Uterus (tissue), 4 donors: ENCODE data around the gene CRELD2. TPM values are rescaled to one million over a fixed set of nuclear protein-coding genes. Genes with fewer than 3 reads are reported as not detected.

Experiments used
- DNase-seq, 2 donors: peaks; one replicate each; pipeline ENCODE4 v3.0.0-alpha.2; 2019 to 2020
- H3K27ac ChIP-seq, 2 donors: fragments of 200-600 bp; sonication (generic); 1 replicate in 1 of 2; 2 replicates in 1 of 2; pipeline ENCODE4 v1.5.1; 2016 to 2018
- H3K27me3 ChIP-seq, 2 donors: fragments of 200-600 bp; sonication (generic); one replicate each; pipeline ENCODE4 v1.5.1; 2018 to 2019; ENCODE audit warnings: control low read depth in 1 of 2
- H3K36me3 ChIP-seq, 2 donors: fragments of 200-600 bp; sonication (generic); one replicate each; pipeline ENCODE4 v1.5.1; 2019; ENCODE audit warnings: control low read depth in 1 of 2
- H3K4me1 ChIP-seq, 2 donors: fragments of 200-600 bp; sonication (generic); one replicate each; pipeline ENCODE4 v1.5.1; 2018 to 2019; ENCODE audit warnings: control low read depth in 1 of 2
- H3K4me3 ChIP-seq, 2 donors: fragments of 200-600 bp; sonication (generic); 1 replicate in 1 of 2; 2 replicates in 1 of 2; pipeline ENCODE4 v1.5.1; 2018 to 2019; ENCODE audit warnings: mild to moderate bottlenecking in 1 of 2
- H3K9me3 ChIP-seq, 2 donors: fragments of 200-600 bp; sonication (generic); one replicate each; pipeline ENCODE4 v1.5.1; 2019; ENCODE audit warnings: control low read depth in 1 of 2
- POLR2A ChIP-seq, 2 donors: fragments of 450-650 bp; IDR thresholded peaks; one replicate each; pipeline ENCODE4 v1.6.1; 2016; ENCODE audit warnings: antibody characterized with exemption in 2 of 2, mild to moderate bottlenecking in 1 of 2, moderate library complexity in 1 of 2
- intact Hi-C: fragments of 100-400 bp; cut with DNase I; formaldehyde crosslinking; loops from one replicate; pipeline ENCODE4 v1.15.1; 2023; ENCODE audit warnings: low total_unique reads
- total RNA-seq, 4 donors: library from RNA; depleted of rRNA in 3 of 4; stranded (reverse); fragments of >200 nt in 3 of 4; gene quantifications; one replicate each; pipeline versions ENCODE4 v1.1.0 to v1.2.4, GENCODE V29; 2014 to 2023
- TF ChIP-seq, protein P1 (sequence below), 4 experiments: fragments of 200-600 bp in 2 of 4; fragments of 450-650 bp in 2 of 4; sonication (generic) in 2 of 4; IDR thresholded peaks; one replicate each; pipeline ENCODE4 v1.5.1; 2016 to 2019; ENCODE audit warnings: antibody characterized with exemption in 4 of 4, mild to moderate bottlenecking in 2 of 4, moderate library complexity in 1 of 4
- donor health status: DM: yes; HTN: yes; CAD: no.

The CRELD2 gene
- total RNA-seq, 4 donors from 2014 or later: 3.6 to 37.0 (median 14.6) TPM

DNA sequence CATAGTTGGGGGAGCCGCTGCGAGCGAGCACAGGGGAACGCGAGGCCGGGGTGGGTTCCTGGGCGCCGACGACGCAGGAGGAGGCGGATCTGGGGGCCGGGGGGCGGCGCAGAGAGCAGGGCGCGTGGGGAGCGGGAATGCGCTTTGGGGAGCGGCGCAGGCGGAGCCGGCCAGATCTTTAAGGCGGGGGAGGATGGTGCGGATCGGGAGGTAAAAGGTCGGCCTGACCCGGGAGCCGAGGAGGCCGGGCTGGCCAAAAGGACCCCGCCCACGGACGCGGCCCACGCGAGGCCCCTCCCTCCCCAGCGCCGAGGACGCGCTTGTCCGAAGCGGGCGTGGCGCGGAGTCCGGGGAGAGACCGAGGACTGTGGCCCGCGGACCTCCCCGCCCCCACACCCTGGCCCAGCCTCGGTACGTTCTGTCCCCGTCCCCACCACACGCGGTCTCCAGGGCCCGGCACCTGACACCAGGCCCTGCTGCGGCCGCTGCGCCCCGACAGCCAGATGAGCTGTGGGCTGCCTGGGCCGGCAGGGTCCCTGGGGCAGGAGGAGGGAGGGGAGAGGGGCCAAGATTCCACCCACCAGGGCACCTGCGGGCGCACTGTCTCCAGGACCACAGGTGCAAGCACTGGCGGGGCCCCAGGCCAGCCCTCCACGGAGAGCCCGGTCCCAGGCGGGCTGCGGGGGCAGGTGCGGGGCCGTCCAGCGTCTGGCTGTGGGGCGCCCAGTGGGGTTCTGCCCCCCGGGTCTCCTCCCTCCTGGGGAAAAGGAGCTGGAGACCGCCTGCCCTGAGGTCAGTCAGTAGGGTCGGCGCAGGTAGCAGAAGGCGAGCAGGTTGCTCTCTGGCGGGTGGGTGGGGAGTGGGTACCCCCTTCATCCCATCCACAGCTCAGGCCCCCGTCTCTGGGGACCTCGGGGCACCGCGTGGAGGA is 53.1 kb downstream of the CRELD2 start:
- TF ChIP-seq POLR2A (IDR thresholded peaks at IDR 0.05): no peak
- Histone ChIP-seq H3K4me1 (peaks cover 9 to 35% of the 10 kb centered on the region in 2 donors), H3K27ac (peak overlapping the region; percentile 93 to 95), H3K4me3 (peak overlapping the region; percentile 46 to 50), H3K36me3 (no peaks in the 10 kb centered on the region), H3K9me3 (no peaks in the 10 kb centered on the region), H3K27me3 (no peaks in the 10 kb centered on the region)
- intact Hi-C loops: loop anchor here (5.0 kb wide), 1 partner anchor 34 kb away; no protein-coding TSS in a partner anchor
- peak; percentile 88 to 92 for DNase-seq

DNA sequence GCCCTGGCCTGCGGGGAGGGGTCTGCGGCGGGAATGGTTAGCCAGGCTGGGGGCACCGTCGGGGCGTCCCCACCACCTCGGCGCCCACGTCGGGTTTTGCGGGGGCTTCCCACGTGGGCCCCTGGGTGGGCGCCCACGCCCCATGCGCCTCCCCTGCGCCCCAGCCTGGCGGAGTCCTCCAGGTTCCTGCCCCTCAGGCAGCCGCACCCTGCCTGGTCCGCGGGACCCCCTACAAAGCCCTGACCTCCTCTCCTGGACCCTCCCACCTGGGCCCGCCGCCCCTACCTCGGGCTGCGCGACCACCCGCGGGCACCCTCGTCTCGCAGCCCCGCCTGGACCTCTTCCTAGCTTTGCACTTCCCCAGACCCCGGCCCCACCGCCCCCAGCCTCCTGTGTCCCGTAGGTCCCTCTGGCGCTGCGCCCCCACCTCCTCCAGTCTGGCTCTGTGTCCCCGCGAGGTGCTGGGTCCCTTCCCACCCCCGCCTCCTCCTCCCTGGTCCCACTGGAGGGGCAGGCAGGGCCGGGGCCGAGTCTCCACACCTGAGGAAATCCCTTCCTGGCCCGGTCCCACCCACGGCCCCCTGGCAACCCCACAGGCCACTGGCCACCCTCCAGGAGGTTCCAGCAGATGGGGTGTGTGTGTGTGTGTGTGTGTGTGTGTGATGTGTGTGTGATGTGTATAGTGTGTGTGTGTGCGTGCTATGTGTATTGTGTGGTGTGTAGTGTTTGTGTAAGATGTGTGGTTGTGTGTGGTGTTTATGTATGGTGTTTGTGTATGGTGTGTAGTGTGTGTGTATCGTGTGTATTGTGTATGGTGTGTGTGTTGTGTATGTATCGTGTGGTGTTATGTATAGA is 54.0 kb downstream of the CRELD2 start:
- Histone ChIP-seq H3K9me3 (no peaks in the 10 kb centered on the region), H3K36me3 (no peaks in the 10 kb centered on the region), H3K27ac (peak overlapping the region; percentile 93 to 95), H3K4me3 (no peak overlapping the region), H3K27me3 (no peaks in the 10 kb centered on the region), H3K4me1 (peaks cover 5 to 26% of the 10 kb centered on the region in 2 donors)
- TF ChIP-seq, protein P1, sequence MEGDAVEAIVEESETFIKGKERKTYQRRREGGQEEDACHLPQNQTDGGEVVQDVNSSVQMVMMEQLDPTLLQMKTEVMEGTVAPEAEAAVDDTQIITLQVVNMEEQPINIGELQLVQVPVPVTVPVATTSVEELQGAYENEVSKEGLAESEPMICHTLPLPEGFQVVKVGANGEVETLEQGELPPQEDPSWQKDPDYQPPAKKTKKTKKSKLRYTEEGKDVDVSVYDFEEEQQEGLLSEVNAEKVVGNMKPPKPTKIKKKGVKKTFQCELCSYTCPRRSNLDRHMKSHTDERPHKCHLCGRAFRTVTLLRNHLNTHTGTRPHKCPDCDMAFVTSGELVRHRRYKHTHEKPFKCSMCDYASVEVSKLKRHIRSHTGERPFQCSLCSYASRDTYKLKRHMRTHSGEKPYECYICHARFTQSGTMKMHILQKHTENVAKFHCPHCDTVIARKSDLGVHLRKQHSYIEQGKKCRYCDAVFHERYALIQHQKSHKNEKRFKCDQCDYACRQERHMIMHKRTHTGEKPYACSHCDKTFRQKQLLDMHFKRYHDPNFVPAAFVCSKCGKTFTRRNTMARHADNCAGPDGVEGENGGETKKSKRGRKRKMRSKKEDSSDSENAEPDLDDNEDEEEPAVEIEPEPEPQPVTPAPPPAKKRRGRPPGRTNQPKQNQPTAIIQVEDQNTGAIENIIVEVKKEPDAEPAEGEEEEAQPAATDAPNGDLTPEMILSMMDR (IDR thresholded peaks at IDR 0.05): no peak
- peak; percentile 39 to 55 for DNase-seq
- intact Hi-C loops: loop anchor here (5.0 kb wide), 1 partner anchor 35 kb away; no protein-coding TSS in a partner anchor

DNA sequence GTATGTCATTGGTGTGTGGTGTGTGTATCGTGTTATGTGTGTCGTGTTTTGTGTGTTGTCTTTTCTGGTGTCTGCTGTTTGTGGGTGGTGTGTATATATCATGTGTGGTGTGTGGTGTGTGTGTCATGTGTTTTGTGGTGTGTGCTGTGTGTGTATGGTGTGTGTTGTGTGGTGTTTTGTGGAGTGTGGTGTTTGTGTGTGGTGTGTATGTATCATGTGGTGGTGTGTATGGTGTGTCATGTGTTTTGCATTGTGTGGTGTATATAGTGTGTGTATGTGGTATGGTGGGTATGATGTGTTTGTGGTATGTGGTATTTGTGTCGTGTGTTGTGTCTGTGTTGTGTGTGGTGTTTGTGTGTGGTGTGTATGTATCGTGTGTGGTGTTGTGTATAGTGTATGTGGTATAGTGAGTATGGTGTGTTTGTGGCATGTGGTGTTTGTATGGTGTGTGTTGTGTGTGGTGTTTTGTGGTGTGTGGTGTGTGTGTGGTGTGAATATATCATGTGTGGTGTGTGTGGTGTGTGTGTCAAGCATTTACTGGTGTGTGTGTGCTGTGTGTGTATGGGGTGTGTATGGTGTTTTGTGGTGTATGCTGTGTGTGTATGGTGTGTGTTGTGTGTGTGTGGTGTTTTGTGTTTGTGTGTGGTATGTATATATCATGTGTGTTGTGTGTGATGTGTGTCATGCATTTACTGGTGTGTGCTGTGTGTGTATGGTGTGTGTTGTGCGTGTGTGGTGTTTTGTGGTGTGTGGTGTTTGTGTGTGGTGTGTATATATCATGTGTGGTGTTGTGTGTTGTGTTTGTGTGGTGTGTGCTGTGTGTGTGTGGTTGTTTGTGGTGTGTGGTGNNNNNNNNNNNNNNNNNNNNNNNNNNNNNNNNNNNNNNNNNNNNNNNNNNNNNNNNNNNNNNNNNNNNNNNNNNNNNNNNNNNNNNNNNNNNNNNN is 54.9 kb downstream of the CRELD2 start:
- Histone ChIP-seq H3K27me3 (no peaks in the 10 kb centered on the region), H3K27ac (no peak overlapping the region), H3K4me1 (peaks cover 5 to 24% of the 10 kb centered on the region in 2 donors), H3K9me3 (no peaks in the 10 kb centered on the region), H3K36me3 (no peaks in the 10 kb centered on the region), H3K4me3 (no peak overlapping the region)
- intact Hi-C loops: loop anchor here (5.0 kb wide), 1 partner anchor 36 kb away; no protein-coding TSS in a partner anchor
- no peak for DNase-seq
- TF ChIP-seq POLR2A (IDR thresholded peaks at IDR 0.05): no peak
- TF ChIP-seq, protein P1 (IDR thresholded peaks at IDR 0.05): no peak

DNA sequence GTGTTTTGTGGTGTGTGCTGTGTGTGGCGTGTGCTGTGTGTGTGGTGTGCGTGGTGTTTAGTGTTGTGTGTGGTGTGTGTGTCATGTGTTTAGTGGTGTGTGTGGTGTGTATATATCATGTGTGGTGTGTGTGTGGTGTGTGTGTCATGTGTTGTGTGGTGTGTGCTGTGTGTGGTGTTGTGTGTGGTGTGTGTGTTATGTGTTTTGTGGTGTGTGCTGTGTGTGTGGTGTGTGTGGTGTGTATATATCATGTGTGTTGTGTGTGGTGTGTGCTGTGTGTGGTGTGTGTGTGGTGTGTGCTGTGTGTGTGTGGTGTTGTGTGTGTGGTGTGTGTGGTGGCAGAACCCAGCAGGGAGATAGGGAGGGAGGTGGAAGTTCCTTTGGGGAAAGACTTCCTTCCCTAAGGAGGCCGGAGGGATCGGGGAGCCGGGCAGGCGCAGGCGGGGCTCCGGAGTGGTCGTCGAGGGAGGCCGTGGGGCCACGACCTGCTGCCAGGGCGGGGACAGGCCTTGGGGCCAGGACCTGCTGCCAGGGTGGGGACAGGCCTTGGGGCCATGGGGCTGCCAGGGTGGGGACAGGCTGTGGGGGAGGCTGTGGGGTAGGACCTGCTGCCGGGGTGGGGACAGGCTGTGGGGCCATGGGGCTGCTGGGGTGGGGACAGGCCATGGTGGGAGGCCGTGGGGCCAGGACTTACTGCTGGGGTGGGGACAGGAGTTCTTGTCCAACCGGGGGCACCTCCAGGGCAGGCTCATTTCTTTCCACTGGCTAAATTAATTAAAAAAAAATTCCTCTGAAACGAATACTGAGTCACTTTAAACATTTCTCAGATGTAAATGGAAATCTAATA is 57.3 kb downstream of the CRELD2 start:
- no peaks in the 10 kb centered on the region for H3K36me3 ChIP-seq
- no peak overlapping the region for H3K4me3 ChIP-seq
- DNase-seq: peak; percentile 16 to 23
- no peaks in the 10 kb centered on the region for H3K9me3 ChIP-seq
- H3K4me1 ChIP-seq: peaks cover 0 to 18% of the 10 kb centered on the region in 2 donors
- TF ChIP-seq, protein P1 (IDR thresholded peaks at IDR 0.05): no peak
- no peak for TF ChIP-seq POLR2A (IDR thresholded peaks at IDR 0.05)
- H3K27ac ChIP-seq: peak overlapping the region; percentile 58 to 76
- no peaks in the 10 kb centered on the region for H3K27me3 ChIP-seq
- intact Hi-C loops: no loop called here
